Measurements from ENCODE around the gene CHAT.

The CHAT gene

GRCh38 chr10:49688261-49688846, 74.5 kb downstream of the CHAT start:
- no peak for DNase-seq (ENCODE audit: low read depth in 2 of 2)

GRCh38 chr10:49688920-49689319, 75.1 kb downstream of the CHAT start:
- DNase-seq (ENCODE audit: low read depth in 2 of 2) = no peak

GRCh38 chr10:49689882-49690510, 76.2 kb downstream of the CHAT start:
- no peak for DNase-seq (ENCODE audit: low read depth in 2 of 2)

- DNase-seq (ENCODE audit: low read depth in 2 of 2) = no peak
These were observed 77.0 kb downstream of the CHAT start for GRCh38 chr10:49690698-49691356.

GRCh38 chr10:49691588-49691987, 77.8 kb downstream of the CHAT start:
- no peak for DNase-seq (ENCODE audit: low read depth in 2 of 2)

GRCh38 chr10:49694466-49694865, 80.6 kb downstream of the CHAT start:
- DNase-seq (ENCODE audit: low read depth in 2 of 2) = no peak

GRCh38 chr10:49696311-49696710, 82.5 kb downstream of the CHAT start:
- DNase-seq (ENCODE audit: low read depth in 2 of 2) = no peak

GRCh38 chr10:49698679-49699078, 84.8 kb downstream of the CHAT start:
- DNase-seq (ENCODE audit: low read depth in 2 of 2) = no peak

GRCh38 chr10:49700211-49700610, 86.4 kb downstream of the CHAT start:
- no peak for DNase-seq (ENCODE audit: low read depth in 2 of 2)

- DNase-seq (ENCODE audit: low read depth in 2 of 2) = no peak
These were observed 87.2 kb downstream of the CHAT start for GRCh38 chr10:49700997-49701396.

GRCh38 chr10:49707585-49707984, 93.7 kb downstream of the CHAT start:
- no peak for DNase-seq (ENCODE audit: low read depth in 2 of 2)

- no peak for DNase-seq (ENCODE audit: low read depth in 2 of 2)
These were observed 96.1 kb downstream of the CHAT start for GRCh38 chr10:49709934-49710333.

- DNase-seq (ENCODE audit: low read depth in 2 of 2) = no peak
These were observed 97.1 kb downstream of the CHAT start for GRCh38 chr10:49710966-49711365.

- no peak for DNase-seq (ENCODE audit: low read depth in 2 of 2)
These were observed 97.6 kb downstream of the CHAT start for GRCh38 chr10:49711481-49711880.

- DNase-seq (ENCODE audit: low read depth in 2 of 2) = no peak
These were observed 99.4 kb downstream of the CHAT start for GRCh38 chr10:49713266-49713665.

Measured in stimulated activated CD8-positive, alpha-beta memory T cell treated with anti-CD3 and anti-CD28 coated beads, Interleukin-15, amount 100 ng/mL, for 48 hours (primary cell).